Activated T-helper 1 cell treated with anti-CD3 and anti-CD28 coated beads, Interleukin-12 subunit alpha, Interleukin-12 subunit beta, Interleukin-2, Interleukin-4 antibody, amounts not matched to agents 30 ng/mL and 10 ng/mL and 1 ng/mL, durations not matched to agents 14 hours and 24 hours and 36 hours (primary cell): ENCODE data around the gene ESYT2. TPM values are rescaled to one million over a fixed set of nuclear protein-coding genes. Genes with fewer than 3 reads are reported as not detected.
A peak's percentile ranks its signal among the peaks of the same experiment; 100 is the strongest.

Experiments
- DNase-seq: peaks from one replicate; pipeline ENCODE4 v3.0.0; 2021; ENCODE audit warnings: low spot score
- H3K27ac Mint-ChIP-seq: one replicate; pipeline ENCODE4 v1.8.0; 2021; ENCODE audit warnings: mild to moderate bottlenecking, mixed read lengths
- H3K27me3 Mint-ChIP-seq: one replicate; pipeline ENCODE4 v1.8.0; 2022; ENCODE audit warnings: mild to moderate bottlenecking, moderate library complexity, mixed read lengths; ENCODE audit not compliant: insufficient read depth
- H3K36me3 Mint-ChIP-seq: one replicate; pipeline ENCODE4 v1.8.0; 2021; ENCODE audit warnings: low read depth, mixed read lengths
- H3K4me1 Mint-ChIP-seq: one replicate; pipeline ENCODE4 v1.8.0; 2021; ENCODE audit warnings: low read depth, mixed read lengths
- H3K4me3 Mint-ChIP-seq: one replicate; pipeline ENCODE4 v1.8.0; 2021; ENCODE audit warnings: mild to moderate bottlenecking, moderate library complexity, mixed read lengths
- H3K9me3 Mint-ChIP-seq: one replicate; pipeline ENCODE4 v1.8.0; 2021; ENCODE audit warnings: mixed read lengths
- intact Hi-C: fragments of 100-400 bp; cut with micrococcal nuclease; formaldehyde crosslinking; loops from one replicate; pipeline ENCODE4 v1.15.1; 2024
- total RNA-seq: library from RNA; stranded (reverse); gene quantifications from 2 replicates; pipeline ENCODE4 v1.2.3, GENCODE V29; 2022

The ESYT2 gene
- total RNA-seq, 1 donor from 2014 or later, result 59.1 TPM

DNA sequence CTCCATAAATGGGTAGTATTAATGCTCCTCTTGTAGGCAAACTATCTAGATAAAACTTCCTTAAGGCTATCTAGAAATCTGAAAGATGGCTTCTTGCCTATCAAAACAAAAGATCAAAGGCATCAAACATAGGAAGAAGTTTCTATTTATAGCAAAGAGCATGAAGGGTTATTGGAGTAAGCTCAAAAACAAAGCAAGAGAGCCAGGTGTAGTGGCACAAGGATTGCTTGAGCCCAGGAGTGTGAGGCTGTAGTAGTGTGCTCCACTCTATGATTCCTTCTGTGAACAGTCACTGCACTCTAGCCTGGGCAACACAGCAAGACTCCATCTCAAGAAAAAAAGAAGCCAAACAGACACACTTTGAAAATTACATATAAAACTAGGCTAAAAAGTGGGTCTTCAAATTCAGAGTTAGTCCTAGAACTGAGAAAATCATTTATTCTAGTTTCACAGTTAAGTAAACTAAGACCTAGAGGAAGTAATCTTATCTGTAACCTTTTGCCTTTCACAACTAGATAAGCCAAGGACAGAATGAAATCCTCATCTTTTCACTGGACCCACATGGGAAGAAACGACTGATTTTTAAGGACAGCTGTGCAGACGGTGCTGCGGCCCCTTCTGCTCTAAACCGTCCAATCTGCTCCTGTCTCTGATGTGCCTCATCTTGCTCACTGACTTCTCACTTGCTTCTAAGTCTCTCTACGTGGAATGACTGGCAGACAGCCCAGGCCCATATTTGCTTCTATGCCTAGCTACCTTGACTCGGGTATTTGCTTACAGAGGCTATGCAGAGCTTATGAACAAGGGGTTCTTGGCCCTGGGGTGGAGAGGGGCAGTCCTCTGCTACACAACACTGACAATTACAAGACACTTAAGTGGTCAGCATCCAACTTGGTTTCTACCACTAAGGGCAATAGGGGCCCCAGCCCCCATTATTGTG, 50.0 kb downstream of the ESYT2 start:
- intact Hi-C loops, result loop anchor here (5.0 kb wide), 1 partner anchor 43 kb away; no protein-coding TSS in a partner anchor
- Mint-ChIP-seq H3K27ac (peak overlapping the region; percentile 67), H3K4me3 (peak overlapping the region; percentile 1), H3K4me1 (peaks cover 38% of the 10 kb centered on the region), H3K27me3 (no peaks in the 10 kb centered on the region), H3K36me3 (peaks cover 43% of the 10 kb centered on the region), H3K9me3 (no peaks in the 10 kb centered on the region)
- DNase-seq, result no peak

DNA sequence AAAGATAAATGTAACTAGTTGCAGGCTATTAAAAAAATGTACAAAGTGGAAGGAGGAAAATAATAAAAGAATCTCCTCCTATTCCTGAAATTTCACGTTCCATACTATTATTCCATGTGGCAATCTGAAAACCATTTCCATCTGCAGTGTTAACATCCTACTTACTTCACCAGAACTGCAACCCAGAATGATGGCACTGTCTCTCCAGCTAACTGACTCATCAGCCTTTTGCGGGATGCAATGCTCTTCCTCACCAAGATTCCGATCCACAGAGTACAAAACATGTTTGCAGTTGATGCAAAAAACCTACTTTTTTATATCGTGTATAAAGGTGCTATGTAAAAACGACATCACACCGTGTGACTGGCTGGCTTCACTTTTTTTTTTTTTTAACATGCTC, 50.8 kb downstream of the ESYT2 start:
- Mint-ChIP-seq H3K27ac (peak overlapping the region; percentile 67), H3K9me3 (no peaks in the 10 kb centered on the region), H3K4me1 (peaks cover 38% of the 10 kb centered on the region), H3K4me3 (no peak overlapping the region), H3K27me3 (no peaks in the 10 kb centered on the region), H3K36me3 (peaks cover 44% of the 10 kb centered on the region)
- no peak for DNase-seq
- intact Hi-C loops, result loop anchor here (5.0 kb wide), 1 partner anchor 44 kb away; no protein-coding TSS in a partner anchor

DNA sequence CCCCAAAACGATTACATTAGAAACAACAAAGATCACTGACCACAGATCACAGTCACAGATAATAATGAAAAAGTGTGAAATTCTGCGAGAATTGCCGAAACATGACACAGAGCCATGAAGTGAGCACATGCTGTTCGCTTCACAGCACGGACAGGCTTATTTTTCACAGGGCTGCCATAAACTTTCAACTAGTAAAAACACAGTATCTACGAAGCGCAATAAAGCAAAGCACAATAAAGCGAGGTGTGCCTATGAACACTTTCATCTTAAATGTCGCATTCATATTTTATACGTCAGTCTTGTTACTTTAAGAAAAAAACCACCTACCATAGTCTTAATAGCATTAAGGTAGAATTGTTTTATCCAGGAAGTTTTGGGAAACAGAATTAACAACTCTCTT, 51.5 kb downstream of the ESYT2 start:
- H3K36me3 Mint-ChIP-seq, result peaks cover 50% of the 10 kb centered on the region
- peaks cover 38% of the 10 kb centered on the region for H3K4me1 Mint-ChIP-seq
- no peak overlapping the region for H3K4me3 Mint-ChIP-seq
- no peak overlapping the region for H3K27ac Mint-ChIP-seq
- intact Hi-C loops, result loop anchor here (5.0 kb wide), 1 partner anchor 45 kb away; no protein-coding TSS in a partner anchor
- no peak for DNase-seq
- H3K9me3 Mint-ChIP-seq, result no peaks in the 10 kb centered on the region
- H3K27me3 Mint-ChIP-seq, result no peaks in the 10 kb centered on the region

DNA sequence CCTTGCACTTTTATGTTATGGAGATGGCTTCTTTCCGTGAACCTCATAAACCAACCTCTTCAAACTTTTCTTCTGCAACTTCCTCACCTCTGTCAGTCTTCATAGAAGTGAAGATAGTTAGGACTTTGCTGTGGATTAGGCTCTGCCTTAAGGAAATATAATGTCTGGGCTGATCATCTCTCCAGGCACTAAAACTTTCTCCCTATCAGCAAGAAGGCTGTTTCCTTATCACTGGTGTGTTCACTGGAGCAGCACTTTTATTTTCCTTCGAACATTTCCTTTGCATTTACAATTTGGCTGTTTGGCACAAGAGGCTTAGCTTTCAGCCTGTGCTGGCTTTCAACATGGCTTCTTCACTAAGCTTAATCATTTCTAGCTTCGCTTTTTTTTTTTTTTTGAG, 52.8 kb downstream of the ESYT2 start:
- intact Hi-C loops, result loop anchor here (5.0 kb wide), 1 partner anchor 46 kb away; no protein-coding TSS in a partner anchor
- DNase-seq, result no peak
- H3K27ac Mint-ChIP-seq, result no peak overlapping the region
- H3K4me3 Mint-ChIP-seq, result no peak overlapping the region
- H3K9me3 Mint-ChIP-seq, result no peaks in the 10 kb centered on the region
- no peaks in the 10 kb centered on the region for H3K27me3 Mint-ChIP-seq
- peaks cover 51% of the 10 kb centered on the region for H3K36me3 Mint-ChIP-seq
- H3K4me1 Mint-ChIP-seq, result peaks cover 43% of the 10 kb centered on the region

DNA sequence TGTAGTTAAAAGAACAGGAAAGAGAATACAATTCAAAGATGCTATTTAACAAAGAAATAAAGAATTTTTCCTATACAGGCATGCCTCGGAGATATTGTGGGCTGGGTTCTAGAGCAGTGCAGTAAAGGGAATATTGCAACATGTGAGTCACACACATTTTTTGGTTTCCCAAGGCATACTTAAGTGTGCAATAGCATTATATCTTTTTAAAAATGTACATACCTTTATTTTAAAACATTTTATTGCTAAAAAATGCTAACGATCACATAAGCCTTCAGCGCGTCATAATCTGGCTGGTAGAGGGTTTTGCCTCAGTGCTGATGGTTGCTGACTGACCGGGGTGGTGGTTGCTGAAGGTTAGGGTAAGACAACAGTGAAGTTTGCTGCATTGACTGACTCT, 54.4 kb downstream of the ESYT2 start:
- Mint-ChIP-seq H3K9me3 (no peaks in the 10 kb centered on the region), H3K27me3 (no peaks in the 10 kb centered on the region), H3K4me1 (peaks cover 43% of the 10 kb centered on the region), H3K4me3 (no peak overlapping the region), H3K36me3 (peaks cover 55% of the 10 kb centered on the region), H3K27ac (no peak overlapping the region)
- DNase-seq, result no peak
- intact Hi-C loops, result loop anchor here (5.0 kb wide), 1 partner anchor 47 kb away; no protein-coding TSS in a partner anchor

DNA sequence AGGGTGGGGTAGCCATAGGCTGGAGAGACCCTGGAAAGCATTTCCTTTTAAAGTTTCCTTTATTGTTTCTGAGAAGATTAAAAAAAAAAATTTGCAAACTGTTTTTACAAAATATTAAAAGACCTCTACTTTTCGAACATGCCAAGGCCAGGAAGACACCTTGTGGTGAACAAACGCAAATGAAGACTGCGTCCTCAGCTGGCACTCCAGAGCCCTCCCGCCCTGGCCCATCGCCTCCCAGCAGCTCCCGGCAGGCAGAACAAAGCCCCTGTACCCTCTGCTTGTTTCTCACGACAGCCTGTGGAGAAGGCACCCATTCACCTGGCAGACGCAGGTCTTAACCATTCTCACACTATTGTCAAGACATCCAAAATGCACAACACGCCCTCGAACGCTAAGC, 56.4 kb downstream of the ESYT2 start:
- Mint-ChIP-seq H3K4me3 (no peak overlapping the region), H3K4me1 (peaks cover 41% of the 10 kb centered on the region), H3K9me3 (no peaks in the 10 kb centered on the region), H3K27ac (no peak overlapping the region), H3K36me3 (peaks cover 45% of the 10 kb centered on the region), H3K27me3 (no peaks in the 10 kb centered on the region)
- DNase-seq, result no peak
- intact Hi-C loops, result no loop called here

DNA sequence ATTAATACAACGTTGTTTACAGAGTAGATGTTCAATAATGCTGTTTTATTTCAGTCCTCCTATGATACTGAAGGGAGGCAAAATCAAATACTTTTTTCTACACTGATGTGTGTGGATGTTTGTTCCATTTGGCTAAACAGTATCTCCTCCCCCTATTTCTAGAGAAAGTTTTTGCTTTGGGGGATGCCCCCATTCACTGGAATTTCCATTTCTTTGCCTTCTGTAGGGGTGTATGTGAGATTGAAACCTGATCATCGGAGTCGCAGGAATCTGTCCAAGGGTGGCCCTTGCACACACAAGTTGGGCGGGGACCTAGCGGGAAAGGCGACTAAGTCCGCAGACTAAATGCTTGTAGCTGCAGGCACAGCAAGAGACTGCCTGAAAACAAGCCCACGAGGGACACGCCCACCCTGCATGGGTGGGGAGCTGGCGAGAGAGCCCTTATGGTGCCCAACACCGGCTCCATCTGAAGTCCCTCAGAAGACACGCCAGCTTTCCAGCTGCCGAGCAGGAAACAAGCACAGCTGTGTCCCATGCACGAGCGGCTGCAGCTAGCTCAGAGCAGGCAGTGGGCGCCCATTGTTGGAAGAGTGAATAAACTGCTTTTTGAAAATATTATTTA, 58.0 kb downstream of the ESYT2 start:
- no peak for DNase-seq
- Mint-ChIP-seq H3K36me3 (peaks cover 43% of the 10 kb centered on the region), H3K27ac (no peak overlapping the region), H3K4me1 (peaks cover 36% of the 10 kb centered on the region), H3K27me3 (no peaks in the 10 kb centered on the region), H3K9me3 (no peaks in the 10 kb centered on the region), H3K4me3 (no peak overlapping the region)
- intact Hi-C loops, result no loop called here

DNA sequence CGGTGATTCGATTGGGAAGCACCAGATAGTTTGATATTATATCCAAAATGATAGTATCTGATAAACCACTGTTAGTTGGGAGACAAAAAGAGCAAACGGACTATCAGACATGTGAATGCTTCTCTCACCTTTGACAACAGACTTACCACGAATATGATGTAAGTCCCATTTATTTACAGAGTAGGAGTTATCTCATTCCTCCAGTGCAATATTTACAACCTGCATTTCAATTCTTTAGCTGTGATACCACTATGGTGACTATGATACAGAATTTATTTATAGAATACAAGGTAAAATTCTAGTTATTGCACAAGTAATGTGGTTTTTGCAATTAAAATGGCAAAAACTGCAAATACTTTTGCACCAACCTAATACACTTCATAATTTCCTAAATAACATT, 61.6 kb downstream of the ESYT2 start:
- Mint-ChIP-seq H3K27me3 (no peaks in the 10 kb centered on the region), H3K36me3 (peaks cover 39% of the 10 kb centered on the region), H3K27ac (no peak overlapping the region), H3K4me1 (peaks cover 20% of the 10 kb centered on the region), H3K9me3 (no peaks in the 10 kb centered on the region), H3K4me3 (no peak overlapping the region)
- DNase-seq, result no peak
- intact Hi-C loops, result no loop called here

DNA sequence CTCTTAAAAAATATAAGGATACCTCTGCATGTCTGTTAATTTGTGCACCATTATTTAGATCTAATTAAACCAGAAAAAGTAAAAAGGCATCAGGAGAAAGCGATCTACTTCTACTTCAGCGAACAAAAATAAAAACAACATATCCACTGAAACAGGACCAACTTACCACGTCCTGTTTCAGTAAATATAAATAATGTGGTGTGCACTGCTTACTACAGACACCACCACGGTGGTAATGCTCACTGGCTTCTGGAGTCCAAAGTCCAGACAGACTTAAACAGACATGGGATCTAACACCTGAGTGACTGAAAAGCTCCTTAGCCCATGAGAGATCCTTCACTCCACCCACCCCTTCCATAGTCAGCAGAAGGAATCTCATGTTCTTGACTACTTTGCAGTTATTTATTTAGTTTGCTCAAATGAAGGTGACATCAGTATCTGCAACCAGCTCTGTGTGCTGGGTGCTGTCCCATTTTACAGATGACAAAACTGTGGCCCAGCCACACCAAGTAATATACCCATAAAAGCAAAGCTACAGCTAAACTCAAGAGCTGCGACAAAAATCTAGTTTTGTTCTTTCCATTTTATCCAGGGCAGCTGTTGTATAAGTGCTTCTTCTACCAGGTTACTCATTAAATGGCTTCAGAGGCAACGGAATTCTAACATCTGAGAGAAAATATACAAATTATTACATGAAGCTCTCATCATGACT, 62.6 kb downstream of the ESYT2 start:
- DNase-seq, result no peak
- no peak overlapping the region for H3K4me3 Mint-ChIP-seq
- no peaks in the 10 kb centered on the region for H3K9me3 Mint-ChIP-seq
- no peaks in the 10 kb centered on the region for H3K27me3 Mint-ChIP-seq
- intact Hi-C loops, result no loop called here
- H3K36me3 Mint-ChIP-seq, result peaks cover 45% of the 10 kb centered on the region
- H3K4me1 Mint-ChIP-seq, result peaks cover 20% of the 10 kb centered on the region
- no peak overlapping the region for H3K27ac Mint-ChIP-seq

DNA sequence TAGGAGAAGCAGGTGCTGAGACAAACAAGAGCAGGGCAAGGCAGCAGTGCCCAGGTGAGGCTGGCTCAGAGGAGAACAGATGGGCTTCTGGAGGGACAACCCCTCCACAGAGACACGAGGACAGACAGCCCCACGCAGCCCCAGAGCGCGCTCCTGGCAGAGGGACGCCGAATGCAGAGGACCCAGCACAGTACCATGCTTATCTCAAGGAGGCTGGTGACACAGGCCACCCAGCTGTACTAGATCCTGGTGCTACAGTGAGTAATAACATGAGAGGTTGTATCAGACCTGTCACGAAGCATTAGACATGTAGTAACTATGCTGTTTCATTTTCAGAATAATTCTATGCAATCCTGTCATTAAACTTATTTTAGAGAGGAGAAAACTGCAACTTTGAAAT, 64.3 kb downstream of the ESYT2 start:
- intact Hi-C loops, result no loop called here
- Mint-ChIP-seq H3K4me1 (peaks cover 20% of the 10 kb centered on the region), H3K9me3 (no peaks in the 10 kb centered on the region), H3K4me3 (no peak overlapping the region), H3K36me3 (peaks cover 56% of the 10 kb centered on the region), H3K27me3 (no peaks in the 10 kb centered on the region), H3K27ac (no peak overlapping the region)
- no peak for DNase-seq

DNA sequence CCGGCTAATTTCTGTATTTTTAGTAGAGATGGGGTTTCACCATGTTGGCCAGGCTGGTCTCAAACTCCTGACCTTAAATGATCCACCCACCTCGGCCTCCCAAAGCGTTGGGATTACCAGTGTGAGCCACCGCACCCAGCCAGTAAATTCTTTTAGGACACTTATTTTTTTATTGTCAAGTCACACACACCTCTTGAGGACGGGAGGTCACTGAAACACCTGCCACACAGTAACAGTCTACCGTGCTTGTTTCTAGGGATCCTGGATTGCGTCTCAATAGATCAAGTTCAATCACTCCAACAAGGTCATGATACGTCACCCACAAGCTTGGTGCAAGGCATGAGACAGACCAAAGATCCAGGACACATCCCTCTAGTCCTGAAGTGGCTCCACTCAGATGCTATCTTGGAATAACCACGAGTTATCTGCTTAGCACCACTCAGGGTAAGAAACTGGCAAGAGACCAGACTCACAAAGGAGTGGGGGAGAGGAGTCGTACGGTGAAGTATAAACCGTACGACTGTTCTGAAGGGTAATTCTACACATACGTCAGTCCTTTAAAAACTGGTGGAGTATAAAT, 65.8 kb downstream of the ESYT2 start:
- H3K27ac Mint-ChIP-seq, result no peak overlapping the region
- peaks cover 59% of the 10 kb centered on the region for H3K36me3 Mint-ChIP-seq
- DNase-seq, result no peak
- H3K27me3 Mint-ChIP-seq, result no peaks in the 10 kb centered on the region
- intact Hi-C loops, result no loop called here
- H3K4me1 Mint-ChIP-seq, result peaks cover 20% of the 10 kb centered on the region
- no peaks in the 10 kb centered on the region for H3K9me3 Mint-ChIP-seq
- no peak overlapping the region for H3K4me3 Mint-ChIP-seq

DNA sequence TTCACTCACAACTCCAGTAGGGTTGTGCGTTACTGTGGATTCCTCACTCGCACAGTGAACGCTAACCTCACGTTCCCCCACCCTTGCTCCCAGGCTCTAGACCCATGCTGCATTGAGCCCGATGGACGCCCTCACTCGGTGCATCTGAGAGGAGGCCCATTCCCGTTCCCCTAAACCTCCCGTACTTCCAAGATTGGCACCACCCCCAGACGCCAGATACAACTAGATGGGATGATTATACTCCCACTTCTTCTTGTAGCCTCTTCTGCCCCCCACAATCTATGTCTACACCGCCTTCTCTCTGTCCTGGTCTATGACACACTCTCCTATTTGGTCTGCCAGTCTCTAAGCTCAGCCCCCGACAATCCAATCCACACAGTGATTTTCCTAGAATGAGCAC, 67.4 kb downstream of the ESYT2 start:
- H3K36me3 Mint-ChIP-seq, result peaks cover 67% of the 10 kb centered on the region
- no peak for DNase-seq
- H3K4me3 Mint-ChIP-seq, result no peak overlapping the region
- peak overlapping the region; percentile 8 for H3K27ac Mint-ChIP-seq
- H3K4me1 Mint-ChIP-seq, result peaks cover 15% of the 10 kb centered on the region
- no peaks in the 10 kb centered on the region for H3K27me3 Mint-ChIP-seq
- H3K9me3 Mint-ChIP-seq, result no peaks in the 10 kb centered on the region
- intact Hi-C loops, result no loop called here
